SK-N-MC (cell line): ENCODE data around the gene SLCO2B1.

Experiments used
- DNase-seq: peaks from one replicate; pipeline ENCODE4 v3.0.0-alpha.2; 2011; ENCODE audit warnings: low read depth, low spot score
- H3K27ac ChIP-seq: fragments of 200-600 bp; sonication (generic); 2 replicates; pipeline ENCODE4 v1.5.1; 2016; ENCODE audit warnings: mixed run types
- H3K36me3 ChIP-seq: fragments of 200-600 bp; sonication (generic); 2 replicates; pipeline ENCODE4 v1.6.1; 2017; ENCODE audit warnings: antibody characterized with exemption, low read length, mixed read lengths; ENCODE audit not compliant: insufficient read depth
- H3K4me3 ChIP-seq: fragments of 200-600 bp; sonication (generic); 2 replicates; pipeline ENCODE4 v1.5.1; 2016
- H3K9ac ChIP-seq: fragments of 200-600 bp; sonication (generic); 2 replicates; pipeline ENCODE4 v1.8.0; 2017; ENCODE audit warnings: mixed run types, mixed read lengths; ENCODE audit not compliant: insufficient read length
- H3K9me3 ChIP-seq: fragments of 200-600 bp; sonication (generic); 2 replicates; pipeline ENCODE4 v1.6.1; 2017; ENCODE audit warnings: low read depth, mild to moderate bottlenecking, antibody characterized with exemption, low read length, moderate library complexity, mixed read lengths
- EZH2 ChIP-seq: fragments of 200-600 bp; sonication (generic); IDR thresholded peaks from one replicate; pipeline ENCODE4 v1.6.1; 2017; ENCODE audit warnings: antibody characterized with exemption
- FOXP2 ChIP-seq: optimal IDR thresholded peaks from 2 replicates; pipeline ENCODE3; 2011; ENCODE audit warnings: mild to moderate bottlenecking, moderate library complexity; ENCODE audit not compliant: insufficient read depth; ENCODE audit errors: extremely low read length, control extremely low read depth
- POLR2AphosphoS5 ChIP-seq: IDR thresholded peaks from 2 replicates; pipeline ENCODE4 v1.6.1; 2012; ENCODE audit warnings: mild to moderate bottlenecking, low read depth, low read length, borderline replicate concordance

Gene SLCO2B1

GRCh38 chr11:75114465-75114864 lies 36.4 kb upstream of the SLCO2B1 start:
- H3K9ac ChIP-seq, result no peak overlapping the region

DNA sequence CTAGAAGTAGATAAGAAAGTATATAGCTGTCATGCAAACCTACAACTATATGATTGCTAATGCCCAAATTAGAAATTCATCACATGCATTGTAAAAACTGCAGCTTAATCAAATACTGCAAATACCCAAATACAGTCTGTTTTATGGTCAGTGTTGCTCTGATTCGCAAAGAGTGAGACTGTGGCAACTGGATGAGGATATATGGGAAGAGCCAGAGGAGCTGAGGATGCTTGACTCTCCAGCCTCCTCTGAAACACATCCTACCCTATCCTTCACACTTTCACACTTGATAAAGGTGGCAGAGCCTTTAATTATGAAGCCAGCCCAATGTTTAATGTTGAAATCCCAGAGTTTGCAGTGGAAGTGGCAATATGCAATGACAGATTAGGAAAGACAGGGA lies 32.3 kb upstream of the SLCO2B1 start:
- H3K36me3 ChIP-seq, result no peaks in the 10 kb centered on the region
- no peak overlapping the region for H3K4me3 ChIP-seq
- H3K9me3 ChIP-seq, result no peaks in the 10 kb centered on the region
- H3K27ac ChIP-seq, result no peak overlapping the region
- TF ChIP-seq EZH2 (no peak), POLR2AphosphoS5 (no peak), FOXP2 (no peak)
- H3K9ac ChIP-seq, result no peak overlapping the region
- no peak for DNase-seq

More at GRCh38 chr11:75114465-75114864, 36.4 kb upstream of the SLCO2B1 start:
- Histone ChIP-seq H3K4me3 (no peak overlapping the region), H3K36me3 (no peaks in the 10 kb centered on the region), H3K9me3 (no peaks in the 10 kb centered on the region), H3K27ac (no peak overlapping the region)
- DNase-seq, result no peak
- no peak for TF ChIP-seq FOXP2
- TF ChIP-seq EZH2, result no peak
- TF ChIP-seq POLR2AphosphoS5, result no peak

- Histone ChIP-seq H3K9me3 (no peaks in the 10 kb centered on the region), H3K9ac (no peak overlapping the region), H3K36me3 (no peaks in the 10 kb centered on the region), H3K27ac (no peak overlapping the region), H3K4me3 (no peak overlapping the region)
- TF ChIP-seq POLR2AphosphoS5, result no peak
- TF ChIP-seq EZH2, result no peak
- DNase-seq, result no peak
Measured at GRCh38 chr11:75126564-75126963, 24.3 kb upstream of the SLCO2B1 start.

- DNase-seq, result no peak
- no peaks in the 10 kb centered on the region for H3K9me3 ChIP-seq
- TF ChIP-seq EZH2 (no peak), FOXP2 (no peak), POLR2AphosphoS5 (no peak)
Measured at GRCh38 chr11:75132080-75132479, 18.8 kb upstream of the SLCO2B1 start.

DNA sequence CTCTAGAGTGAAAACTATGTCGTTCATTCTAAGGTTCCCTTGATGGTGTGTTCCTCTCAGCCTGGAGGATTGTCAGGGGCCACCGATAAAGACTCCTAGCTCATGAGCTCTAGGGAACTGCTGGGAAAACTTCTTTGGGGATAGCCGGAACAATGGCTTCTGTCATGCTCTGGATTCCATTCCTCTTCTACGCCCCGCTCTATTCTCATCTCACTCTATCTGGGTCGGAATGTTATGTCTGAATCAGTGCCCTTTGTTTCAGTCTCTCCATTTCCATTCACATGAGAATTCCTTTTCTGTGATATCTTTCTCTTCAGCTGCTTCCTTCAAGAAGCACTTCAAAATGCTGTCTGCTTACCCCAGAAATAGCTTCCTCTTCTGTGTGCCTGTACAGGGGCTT lies 16.9 kb upstream of the SLCO2B1 start:
- Histone ChIP-seq H3K9ac (no peak overlapping the region), H3K4me3 (no peak overlapping the region), H3K27ac (no peak overlapping the region), H3K9me3 (no peaks in the 10 kb centered on the region), H3K36me3 (no peaks in the 10 kb centered on the region)
- TF ChIP-seq POLR2AphosphoS5 (no peak), EZH2 (no peak), FOXP2 (no peak)
- DNase-seq, result no peak

More at GRCh38 chr11:75132080-75132479, 18.8 kb upstream of the SLCO2B1 start:
- no peak overlapping the region for H3K4me3 ChIP-seq
- H3K9ac ChIP-seq, result no peak overlapping the region
- H3K36me3 ChIP-seq, result no peaks in the 10 kb centered on the region
- H3K27ac ChIP-seq, result no peak overlapping the region

- no peak overlapping the region for H3K27ac ChIP-seq
- no peak for TF ChIP-seq EZH2
- no peak for TF ChIP-seq POLR2AphosphoS5
- no peak for TF ChIP-seq FOXP2
- no peak for DNase-seq
- H3K9ac ChIP-seq, result no peak overlapping the region
- no peaks in the 10 kb centered on the region for H3K9me3 ChIP-seq
- H3K4me3 ChIP-seq, result no peak overlapping the region
- no peaks in the 10 kb centered on the region for H3K36me3 ChIP-seq
Measured at GRCh38 chr11:75135021-75135650, 15.8 kb upstream of the SLCO2B1 start.

DNA sequence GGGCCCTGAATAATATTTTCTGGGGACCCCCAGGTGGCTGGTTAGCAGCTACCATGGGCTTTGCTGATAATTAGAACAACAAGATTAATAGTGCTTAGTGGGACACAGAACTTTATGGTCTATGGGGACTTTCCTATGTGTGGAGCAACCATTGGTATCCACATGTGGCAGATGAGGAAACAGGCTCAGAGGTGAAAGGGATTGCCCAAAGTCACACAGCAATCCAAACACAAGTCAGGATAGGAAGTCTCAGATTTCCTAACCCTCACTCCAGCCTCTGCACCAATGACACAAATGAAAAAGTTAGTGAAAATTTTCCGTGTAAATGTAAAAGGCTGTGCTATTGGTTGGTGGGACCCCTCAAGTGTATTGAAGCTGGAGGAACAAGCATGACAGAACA lies 15.3 kb upstream of the SLCO2B1 start:
- H3K9me3 ChIP-seq, result no peaks in the 10 kb centered on the region
- no peak overlapping the region for H3K4me3 ChIP-seq
- no peak for DNase-seq
- TF ChIP-seq EZH2, result no peak
- TF ChIP-seq FOXP2, result no peak
- TF ChIP-seq POLR2AphosphoS5, result no peak
- H3K9ac ChIP-seq, result no peak overlapping the region
- no peaks in the 10 kb centered on the region for H3K36me3 ChIP-seq
- H3K27ac ChIP-seq, result no peak overlapping the region

DNA sequence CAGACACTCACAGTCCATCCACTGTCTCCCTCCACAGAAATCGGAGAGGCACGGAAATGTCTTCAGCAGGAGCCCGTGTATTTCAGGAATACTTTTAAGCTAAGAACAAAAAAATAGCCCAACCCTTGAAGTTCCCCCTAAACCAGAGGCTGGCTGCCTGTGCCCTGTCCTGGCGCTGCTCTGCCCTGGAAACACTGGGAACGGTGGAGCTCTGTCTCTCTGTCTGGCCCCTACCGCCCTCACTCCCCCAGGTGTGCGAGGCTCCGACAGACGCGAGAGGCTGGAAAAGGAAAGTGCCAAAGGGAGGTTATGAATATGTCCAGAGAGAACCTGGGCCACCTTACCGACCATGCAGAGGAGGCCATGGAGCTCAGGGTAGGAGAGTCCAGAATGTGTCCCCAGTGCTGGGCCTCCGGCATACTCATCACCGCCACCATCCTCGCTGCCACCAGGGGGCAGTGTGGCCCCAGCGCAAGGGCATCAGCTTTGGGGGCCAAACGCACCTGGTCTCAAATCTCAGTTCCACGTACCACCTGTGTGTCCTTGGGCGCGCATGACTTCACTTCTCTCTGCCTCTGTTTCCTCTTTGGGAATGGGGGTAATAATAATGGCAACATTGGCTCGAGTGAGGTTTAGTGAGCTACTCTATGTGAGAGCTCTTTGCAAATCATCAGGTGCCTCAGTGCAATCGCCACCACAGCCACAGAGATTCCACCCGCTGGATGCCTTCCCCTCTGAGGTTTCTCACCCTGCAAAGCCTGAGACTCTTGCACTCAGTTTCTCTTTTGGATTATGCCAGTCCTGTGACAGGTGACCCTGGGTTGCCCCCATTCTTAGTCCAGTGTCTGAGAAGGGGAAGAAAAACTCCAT lies 10.4 kb upstream of the SLCO2B1 start:
- no peak for DNase-seq
- Histone ChIP-seq H3K27ac (no peak overlapping the region), H3K9me3 (no peaks in the 10 kb centered on the region), H3K4me3 (no peak overlapping the region), H3K9ac (no peak overlapping the region), H3K36me3 (no peaks in the 10 kb centered on the region)
- TF ChIP-seq FOXP2 (no peak), POLR2AphosphoS5 (no peak), EZH2 (no peak)
